Naive B cell (primary cell): Measurements from ENCODE around the gene GMDS. TPM values are rescaled to one million over a fixed set of nuclear protein-coding genes. Genes with fewer than 3 reads are reported as not detected.
A peak's percentile ranks its signal among the peaks of the same experiment; 100 is the strongest.

ENCODE experiments used
- ATAC-seq, 2 donors: fragments of 150-1000 bp; cut with Tn5 transposase; 2 replicates each; pipeline ENCODE4 v1.10.0; 2021; ENCODE audit warnings: low read depth in 2 of 2, mild to moderate bottlenecking in 2 of 2, moderate library complexity in 2 of 2
- DNase-seq: peaks from one replicate; pipeline ENCODE4 v3.0.0; 2022
- H3K27ac Mint-ChIP-seq, 6 donors: one replicate each; pipeline ENCODE4 v1.8.0; 2020 to 2022; ENCODE audit warnings: mild to moderate bottlenecking in 6 of 6, mixed read lengths in 6 of 6, moderate library complexity in 5 of 6, inconsistent platforms in 2 of 6
- H3K27me3 Mint-ChIP-seq, 3 donors: one replicate each; pipeline ENCODE4 v1.8.0; 2021 to 2022; ENCODE audit warnings: mixed read lengths in 3 of 3, mild to moderate bottlenecking in 1 of 3
- H3K36me3 Mint-ChIP-seq, 2 donors: one replicate each; pipeline ENCODE4 v1.8.0; 2020 to 2022; ENCODE audit warnings: mixed read lengths in 2 of 2, inconsistent platforms in 1 of 2, mild to moderate bottlenecking in 1 of 2
- H3K4me1 Mint-ChIP-seq, 3 donors: one replicate each; pipeline ENCODE4 v1.8.0; 2020 to 2022; ENCODE audit warnings: mixed read lengths in 3 of 3, inconsistent platforms in 1 of 3, mild to moderate bottlenecking in 1 of 3, moderate library complexity in 1 of 3
- H3K4me3 Mint-ChIP-seq, 8 donors: one replicate each; pipeline ENCODE4 v1.8.0; 2020 to 2022; ENCODE audit warnings: mild to moderate bottlenecking in 8 of 8, mixed read lengths in 8 of 8, moderate library complexity in 8 of 8, inconsistent platforms in 2 of 8
- H3K9me3 Mint-ChIP-seq, 7 donors: one replicate each; pipeline ENCODE4 v1.8.0; 2020 to 2022; ENCODE audit warnings: mixed read lengths in 7 of 7, mild to moderate bottlenecking in 5 of 7, inconsistent platforms in 2 of 7, moderate library complexity in 1 of 7
- polyA plus RNA-seq, 6 donors: library from polyadenylated mRNA; unstranded; fragments of 300-500 nt; fragmentation: Illumina TruSeq; gene quantifications; one replicate each; pipeline ENCODE4 v1.2.3, GENCODE V29; 2021; ENCODE audit warnings: low read depth in 6 of 6

GMDS gene
- polyA plus RNA-seq, 6 donors from 2014 or later, result 12.7 to 23.3 (median 14.7) TPM

GRCh38 chr6:1744543-1744942, 500.9 kb downstream of the GMDS start:
- Mint-ChIP-seq H3K4me3 (peak overlapping the region in 1 of 8 donors; percentile 22), H3K4me1 (peaks cover 2 to 14% (median 4%) of the 10 kb centered on the region in 3 donors), H3K27ac (no peak overlapping the region), H3K9me3 (no peaks in the 10 kb centered on the region), H3K27me3 (no peaks in the 10 kb centered on the region), H3K36me3 (no peaks in the 10 kb centered on the region)
- DNase-seq (no peak), ATAC-seq (no peak)

GRCh38 chr6:1739680-1740079, 505.7 kb downstream of the GMDS start:
- Mint-ChIP-seq H3K36me3 (no peaks in the 10 kb centered on the region), H3K4me3 (peak overlapping the region in 3 of 8 donors; percentile 22 to 50 (median 37)), H3K9me3 (no peaks in the 10 kb centered on the region), H3K27me3 (no peaks in the 10 kb centered on the region), H3K27ac (peak overlapping the region in 1 of 6 donors; percentile 18), H3K4me1 (peaks cover 4 to 27% (median 5%) of the 10 kb centered on the region in 3 donors)
- ATAC-seq (peak; percentile 93 to 94), DNase-seq (peak; percentile 40)

GRCh38 chr6:1739220-1739619, 506.2 kb downstream of the GMDS start:
- no peaks in the 10 kb centered on the region for H3K36me3 Mint-ChIP-seq
- DNase-seq (no peak), ATAC-seq (no peak)
- H3K4me3 Mint-ChIP-seq, result peak overlapping the region in 1 of 8 donors; percentile 50
- no peaks in the 10 kb centered on the region for H3K9me3 Mint-ChIP-seq
- H3K27me3 Mint-ChIP-seq, result no peaks in the 10 kb centered on the region
- H3K27ac Mint-ChIP-seq, result peak overlapping the region in 2 of 6 donors; percentile 7 to 18
- peaks cover 4 to 27% (median 5%) of the 10 kb centered on the region in 3 donors for H3K4me1 Mint-ChIP-seq

DNA sequence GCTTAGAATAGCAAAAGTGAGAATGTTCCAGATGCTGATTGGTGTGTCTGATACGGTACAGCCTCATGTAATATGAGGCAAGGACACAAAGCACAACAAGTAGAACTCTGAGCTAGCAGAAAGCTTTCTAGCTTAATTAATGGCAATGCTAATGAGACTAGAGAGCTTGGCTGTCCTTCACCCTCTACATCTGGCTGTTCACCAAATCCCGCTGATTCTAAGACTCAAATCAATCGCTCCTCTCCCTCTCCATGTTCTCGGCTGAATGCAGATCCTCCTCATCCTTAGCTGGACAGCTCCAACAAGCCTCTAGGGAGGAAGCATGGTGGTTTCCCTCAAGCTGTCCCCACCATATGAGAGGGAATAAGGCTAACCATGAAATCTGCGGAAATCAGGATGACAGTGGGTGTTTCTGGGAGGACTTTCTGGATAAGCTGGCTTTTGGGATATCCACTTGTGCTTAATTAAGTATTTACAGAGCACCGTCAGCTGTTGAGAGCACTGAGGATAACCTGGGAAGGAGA, 506.8 kb downstream of the GMDS start:
- Mint-ChIP-seq H3K36me3 (no peaks in the 10 kb centered on the region), H3K4me1 (peaks cover 4 to 27% (median 5%) of the 10 kb centered on the region in 3 donors), H3K4me3 (peak overlapping the region in 1 of 8 donors; percentile 76), H3K27ac (peak overlapping the region in 2 of 6 donors; percentile 13 to 56), H3K9me3 (no peaks in the 10 kb centered on the region), H3K27me3 (no peaks in the 10 kb centered on the region)
- DNase-seq (no peak), ATAC-seq (no peak)

GRCh38 chr6:1737463-1738311, 507.7 kb downstream of the GMDS start:
- peaks cover 0 to 8% of the 10 kb centered on the region in 2 donors for H3K36me3 Mint-ChIP-seq
- H3K4me3 Mint-ChIP-seq, result no peak overlapping the region
- no peaks in the 10 kb centered on the region for H3K27me3 Mint-ChIP-seq
- H3K4me1 Mint-ChIP-seq, result peaks cover 4 to 27% (median 5%) of the 10 kb centered on the region in 3 donors
- DNase-seq (no peak), ATAC-seq (no peak)
- no peak overlapping the region for H3K27ac Mint-ChIP-seq
- H3K9me3 Mint-ChIP-seq, result no peaks in the 10 kb centered on the region

DNA sequence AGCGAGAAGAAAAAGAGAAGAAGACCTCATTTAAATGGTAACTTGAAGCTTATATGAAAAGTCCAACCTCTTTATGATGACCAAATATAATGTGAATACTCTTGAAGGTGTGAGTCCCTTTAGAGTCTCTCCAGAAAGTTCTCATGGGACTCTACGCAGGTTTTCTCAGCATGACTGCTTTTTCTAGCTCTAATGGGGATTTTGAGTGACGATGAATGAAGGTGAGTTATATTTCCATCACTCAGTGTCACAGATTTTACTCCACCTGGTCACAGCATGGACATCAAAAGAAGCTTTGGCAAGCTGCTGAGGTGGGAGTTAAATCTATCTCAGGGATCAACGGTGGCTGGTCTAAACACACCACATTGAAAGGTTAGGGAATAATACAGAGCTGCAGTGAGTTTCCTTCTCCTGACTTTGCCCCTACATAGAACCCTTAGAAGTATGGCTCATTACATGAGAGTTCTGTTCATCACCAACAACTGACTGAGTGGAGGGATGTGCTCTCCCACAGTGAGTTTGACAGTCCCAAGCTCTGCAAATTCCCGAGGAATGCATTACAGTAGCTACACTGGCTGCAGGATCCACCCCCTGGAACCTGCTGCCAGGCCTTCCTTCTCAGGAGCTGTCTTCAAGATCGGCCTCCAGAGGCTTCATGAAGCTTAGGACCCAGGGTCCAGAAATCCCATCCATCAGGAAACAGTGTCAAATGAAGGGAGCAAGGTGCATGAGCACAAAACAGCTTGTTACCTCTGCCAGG, 508.9 kb downstream of the GMDS start:
- Mint-ChIP-seq H3K9me3 (peaks cover 0 to 4% (median 0%) of the 10 kb centered on the region in 7 donors), H3K4me1 (peaks cover 4 to 27% (median 5%) of the 10 kb centered on the region in 3 donors), H3K4me3 (no peak overlapping the region), H3K27ac (peak overlapping the region in 1 of 6 donors; percentile 48), H3K36me3 (peaks cover 0 to 13% of the 10 kb centered on the region in 2 donors), H3K27me3 (no peaks in the 10 kb centered on the region)
- ATAC-seq (no peak), DNase-seq (no peak)

GRCh38 chr6:1735239-1735803, 510.1 kb downstream of the GMDS start:
- Mint-ChIP-seq H3K27ac (no peak overlapping the region), H3K4me1 (peaks cover 0 to 18% (median 5%) of the 10 kb centered on the region in 3 donors), H3K27me3 (no peaks in the 10 kb centered on the region), H3K9me3 (peaks cover 4 to 13% (median 6%) of the 10 kb centered on the region in 7 donors), H3K36me3 (peaks cover 8 to 25% of the 10 kb centered on the region in 2 donors), H3K4me3 (no peak overlapping the region)
- DNase-seq (no peak), ATAC-seq (no peak)

DNA sequence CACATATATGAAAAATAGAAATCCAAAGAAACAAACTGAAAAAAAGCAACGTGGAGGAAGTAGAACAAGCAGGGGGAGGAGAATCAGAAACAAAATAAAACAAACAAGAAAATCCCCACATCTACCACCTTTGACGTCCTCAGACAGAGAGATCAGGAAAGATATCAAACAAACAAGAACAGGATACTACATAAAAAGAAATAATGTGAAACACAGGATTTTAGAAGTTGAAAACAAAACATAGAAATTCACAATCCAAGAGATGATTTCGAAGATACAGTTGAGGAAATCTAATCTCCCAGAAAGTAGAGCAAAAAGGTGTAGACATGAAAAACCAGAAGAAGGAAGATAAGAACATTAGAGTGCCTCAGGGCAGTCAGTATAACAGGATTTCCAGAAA, 514.5 kb downstream of the GMDS start:
- peaks cover 15 to 28% of the 10 kb centered on the region in 2 donors for H3K36me3 Mint-ChIP-seq
- no peak overlapping the region for H3K4me3 Mint-ChIP-seq
- peaks cover 4 to 13% (median 6%) of the 10 kb centered on the region in 7 donors for H3K9me3 Mint-ChIP-seq
- DNase-seq (no peak), ATAC-seq (no peak)
- peak overlapping the region in 1 of 6 donors; percentile 25 for H3K27ac Mint-ChIP-seq
- H3K27me3 Mint-ChIP-seq, result no peaks in the 10 kb centered on the region
- no peaks in the 10 kb centered on the region for H3K4me1 Mint-ChIP-seq

- ATAC-seq, result no peak
- Mint-ChIP-seq H3K9me3 (peaks cover 4 to 13% (median 6%) of the 10 kb centered on the region in 7 donors), H3K27ac (no peak overlapping the region), H3K4me3 (no peak overlapping the region), H3K36me3 (peaks cover 25 to 38% of the 10 kb centered on the region in 2 donors), H3K27me3 (no peaks in the 10 kb centered on the region), H3K4me1 (peaks cover 0 to 2% (median 0%) of the 10 kb centered on the region in 3 donors)
- DNase-seq, result no peak
These were observed 515.7 kb downstream of the GMDS start for GRCh38 chr6:1729750-1730140.

- Mint-ChIP-seq H3K9me3 (peaks cover 4 to 13% (median 6%) of the 10 kb centered on the region in 7 donors), H3K36me3 (peaks cover 28 to 43% of the 10 kb centered on the region in 2 donors), H3K27me3 (no peaks in the 10 kb centered on the region), H3K4me1 (peaks cover 0 to 4% (median 2%) of the 10 kb centered on the region in 3 donors), H3K4me3 (no peak overlapping the region), H3K27ac (no peak overlapping the region)
- DNase-seq, result no peak
- ATAC-seq, result no peak
These were observed 516.2 kb downstream of the GMDS start for GRCh38 chr6:1729133-1729749.

GRCh38 chr6:1726341-1726768, 519.0 kb downstream of the GMDS start:
- Mint-ChIP-seq H3K4me3 (no peak overlapping the region), H3K9me3 (peaks cover 4 to 9% (median 6%) of the 10 kb centered on the region in 7 donors), H3K27me3 (no peaks in the 10 kb centered on the region), H3K4me1 (peaks cover 0 to 4% (median 2%) of the 10 kb centered on the region in 3 donors), H3K36me3 (peaks cover 33% of the 10 kb centered on the region in 2 donors), H3K27ac (no peak overlapping the region)
- ATAC-seq, result no peak
- DNase-seq, result no peak

- Mint-ChIP-seq H3K36me3 (peaks cover 23 to 25% of the 10 kb centered on the region in 2 donors), H3K9me3 (no peaks in the 10 kb centered on the region), H3K27ac (no peak overlapping the region), H3K4me1 (peaks cover 0 to 4% (median 2%) of the 10 kb centered on the region in 3 donors), H3K27me3 (no peaks in the 10 kb centered on the region), H3K4me3 (no peak overlapping the region)
- no peak for DNase-seq
- ATAC-seq, result no peak
These were observed 520.8 kb downstream of the GMDS start for GRCh38 chr6:1724616-1725015.

DNA sequence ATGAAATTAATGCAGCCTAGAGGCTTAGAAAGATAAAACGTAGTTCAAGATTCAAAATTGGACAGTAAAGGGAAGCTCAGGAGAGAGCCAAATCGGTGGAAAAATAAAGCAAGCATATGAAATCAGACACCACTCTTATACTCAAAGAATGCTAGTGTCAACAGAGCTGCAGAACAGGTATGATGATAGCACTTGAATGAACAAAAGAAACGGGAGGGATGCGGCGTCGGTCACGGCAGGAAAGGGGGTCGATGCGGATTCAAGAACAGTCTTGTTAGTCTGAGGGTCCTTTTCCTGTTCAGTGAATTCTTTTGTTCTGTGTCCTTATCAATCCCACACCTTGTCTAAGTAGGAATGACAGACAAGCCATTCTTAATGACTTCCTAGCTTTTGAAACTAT, 521.3 kb downstream of the GMDS start:
- H3K4me3 Mint-ChIP-seq, result no peak overlapping the region
- peaks cover 0 to 4% (median 2%) of the 10 kb centered on the region in 3 donors for H3K4me1 Mint-ChIP-seq
- H3K36me3 Mint-ChIP-seq, result peaks cover 23 to 25% of the 10 kb centered on the region in 2 donors
- DNase-seq (no peak), ATAC-seq (no peak)
- no peaks in the 10 kb centered on the region for H3K9me3 Mint-ChIP-seq
- no peak overlapping the region for H3K27ac Mint-ChIP-seq
- no peaks in the 10 kb centered on the region for H3K27me3 Mint-ChIP-seq
